NCI-H146 (cell line): ENCODE results near the gene UXS1.

Experiments used
- DNase-seq: peaks from one replicate; lab custom pipeline; 2025; lab: John Stamatoyannopoulos, UW

UXS1 gene

GRCh38 chr2:106108351-106108750, 85.8 kb downstream of the UXS1 start:
- DNase-seq = no peak

GRCh38 chr2:106107509-106108131, 86.5 kb downstream of the UXS1 start:
- no peak for DNase-seq

- no peak for DNase-seq
Measured at GRCh38 chr2:106106622-106107508, 87.2 kb downstream of the UXS1 start.

- DNase-seq = no peak
Measured at GRCh38 chr2:106105151-106105922, 88.8 kb downstream of the UXS1 start.

- DNase-seq = peak; percentile 69
Measured at GRCh38 chr2:106104332-106105062, 89.6 kb downstream of the UXS1 start.

- DNase-seq = no peak
Measured at GRCh38 chr2:106099691-106100090, 94.4 kb downstream of the UXS1 start.

GRCh38 chr2:106098664-106099063, 95.4 kb downstream of the UXS1 start:
- DNase-seq = no peak

GRCh38 chr2:106098081-106098480, 96.0 kb downstream of the UXS1 start:
- DNase-seq = no peak

- DNase-seq = no peak
Measured at GRCh38 chr2:106097038-106098000, 96.8 kb downstream of the UXS1 start.

GRCh38 chr2:106096299-106097037, 97.6 kb downstream of the UXS1 start:
- no peak for DNase-seq

GRCh38 chr2:106095478-106096298, 98.4 kb downstream of the UXS1 start:
- DNase-seq = no peak

- no peak for DNase-seq
Measured at GRCh38 chr2:106094131-106094841, 99.8 kb downstream of the UXS1 start.

GRCh38 chr2:106090916-106091618, 103.0 kb downstream of the UXS1 start:
- DNase-seq = no peak

GRCh38 chr2:106089611-106090010, 104.5 kb downstream of the UXS1 start:
- no peak for DNase-seq

GRCh38 chr2:106085181-106085940, 108.7 kb downstream of the UXS1 start:
- DNase-seq = peak; percentile 24

- no peak for DNase-seq
Measured at GRCh38 chr2:106080959-106081358, 113.1 kb downstream of the UXS1 start.

GRCh38 chr2:106078096-106078495, 116.0 kb downstream of the UXS1 start:
- no peak for DNase-seq
